Muscle of leg (tissue), 11 donors: ENCODE data around the gene ADAM12. TPM values are rescaled to one million over a fixed set of nuclear protein-coding genes. Genes with fewer than 3 reads are reported as not detected.

Source experiments
- DNase-seq: peaks from one replicate; pipeline ENCODE4 v3.0.0; 2013
- H3K27ac ChIP-seq: one replicate; pipeline ENCODE4 v1.5.1; 2013; ENCODE audit warnings: mild to moderate bottlenecking, low read length, control low read depth
- H3K27me3 ChIP-seq: one replicate; pipeline ENCODE4 v1.6.1; 2013; ENCODE audit warnings: low read length; ENCODE audit not compliant: control insufficient read depth, insufficient read depth
- H3K36me3 ChIP-seq: one replicate; pipeline ENCODE4 v1.6.1; 2013; ENCODE audit warnings: low read length; ENCODE audit not compliant: control insufficient read depth, insufficient read depth
- H3K4me1 ChIP-seq: one replicate; pipeline ENCODE4 v1.6.1; 2013; ENCODE audit warnings: low read length; ENCODE audit not compliant: control insufficient read depth, insufficient read depth
- H3K4me3 ChIP-seq: one replicate; pipeline ENCODE4 v1.5.1; 2013; ENCODE audit warnings: low read length, control low read depth
- H3K9me3 ChIP-seq: replicated peaks from 2 replicates; pipeline ENCODE4 v1.6.1; 2013; ENCODE audit warnings: low read depth, low read length; ENCODE audit not compliant: control insufficient read depth
- WGBS: methylation state at CpG from one replicate; pipeline ENCODE4 v1.1.5; 2013; ENCODE audit warnings: missing lambda C conversion rate; ENCODE audit not compliant: insufficient coverage; 5-methylcytosine and 5-hydroxymethylcytosine counted together
- polyA plus RNA-seq, 8 donors: library from polyadenylated mRNA; unstranded; fragments of 120-200 nt; gene quantifications; one replicate each; pipeline versions ENCODE4 v1.2.1 to v1.2.3, GENCODE V29; 2013; ENCODE audit warnings: inconsistent platforms in 1 of 8, low replicate concordance in 1 of 8; ENCODE audit not compliant: insufficient read length in 8 of 8, insufficient read depth in 1 of 8
- total RNA-seq: library from RNA; stranded (reverse); fragments of 120-200 nt; gene quantifications from one replicate; pipeline ENCODE4 v1.2.4, GENCODE V29; 2013

The ADAM12 gene
- total and polyA plus RNA-seq, 9 donors = 11.7 to 39.6 (median 21.0) TPM

GRCh38 chr10:126042354-126042753 is 345.9 kb downstream of the ADAM12 start:
- DNase-seq = no peak
- H3K4me3 ChIP-seq = no peak overlapping the region
- peaks cover 14% of the 10 kb centered on the region for H3K4me1 ChIP-seq
- H3K27me3 ChIP-seq = no peaks in the 10 kb centered on the region
- peak overlapping the region; percentile 70 for H3K27ac ChIP-seq
- WGBS = no CpG with 5 or more reads among the region's 4 CpGs
- peaks cover 21% of the 10 kb centered on the region for H3K36me3 ChIP-seq
- H3K9me3 ChIP-seq = no peaks in the 10 kb centered on the region

GRCh38 chr10:126041804-126042231 is 346.5 kb downstream of the ADAM12 start:
- Histone ChIP-seq H3K27me3 (no peaks in the 10 kb centered on the region), H3K36me3 (peaks cover 21% of the 10 kb centered on the region), H3K27ac (peak overlapping the region; percentile 70), H3K4me3 (no peak overlapping the region), H3K4me1 (peaks cover 14% of the 10 kb centered on the region), H3K9me3 (no peaks in the 10 kb centered on the region)
- WGBS = 10% methylated on average over 12 of the region's 12 CpGs
- DNase-seq = peak; percentile 95

- Histone ChIP-seq H3K4me1 (peaks cover 14% of the 10 kb centered on the region), H3K9me3 (no peaks in the 10 kb centered on the region), H3K4me3 (no peak overlapping the region), H3K27ac (peak overlapping the region; percentile 70), H3K36me3 (peaks cover 21% of the 10 kb centered on the region), H3K27me3 (no peaks in the 10 kb centered on the region)
- no CpG with 5 or more reads among the region's 4 CpGs for WGBS
- no peak for DNase-seq
These were observed 347.2 kb downstream of the ADAM12 start for GRCh38 chr10:126041117-126041516.

- H3K36me3 ChIP-seq = peaks cover 15% of the 10 kb centered on the region
- no peak for DNase-seq
- peaks cover 11% of the 10 kb centered on the region for H3K9me3 ChIP-seq
- H3K27me3 ChIP-seq = no peaks in the 10 kb centered on the region
- no peak overlapping the region for H3K27ac ChIP-seq
- H3K4me3 ChIP-seq = no peak overlapping the region
- peaks cover 14% of the 10 kb centered on the region for H3K4me1 ChIP-seq
- 90% methylated on average over 9 of the region's 10 CpGs for WGBS
These were observed 350.3 kb downstream of the ADAM12 start for GRCh38 chr10:126037946-126038345.

GRCh38 chr10:126036515-126036914 is 351.8 kb downstream of the ADAM12 start:
- H3K9me3 ChIP-seq = peaks cover 12% of the 10 kb centered on the region
- no peaks in the 10 kb centered on the region for H3K27me3 ChIP-seq
- H3K27ac ChIP-seq = no peak overlapping the region
- H3K4me1 ChIP-seq = peaks cover 4% of the 10 kb centered on the region
- no peak overlapping the region for H3K4me3 ChIP-seq
- peaks cover 18% of the 10 kb centered on the region for H3K36me3 ChIP-seq
- 86% methylated on average over 2 of the region's 5 CpGs for WGBS
- DNase-seq = no peak

- no peak overlapping the region for H3K27ac ChIP-seq
- no CpG with 5 or more reads among the region's 2 CpGs for WGBS
- no peak overlapping the region for H3K4me3 ChIP-seq
These were observed 353.7 kb downstream of the ADAM12 start for GRCh38 chr10:126034586-126034985.

GRCh38 chr10:126029999-126030398 is 358.3 kb downstream of the ADAM12 start:
- Histone ChIP-seq H3K36me3 (peaks cover 19% of the 10 kb centered on the region), H3K27ac (no peak overlapping the region), H3K4me1 (no peaks in the 10 kb centered on the region), H3K4me3 (no peak overlapping the region), H3K27me3 (no peaks in the 10 kb centered on the region), H3K9me3 (peaks cover 12% of the 10 kb centered on the region)
- WGBS = no CpG with 5 or more reads among the region's 3 CpGs
- DNase-seq = no peak

More at GRCh38 chr10:126034586-126034985, 353.7 kb downstream of the ADAM12 start:
- Histone ChIP-seq H3K27me3 (no peaks in the 10 kb centered on the region), H3K36me3 (peaks cover 21% of the 10 kb centered on the region), H3K4me1 (no peaks in the 10 kb centered on the region), H3K9me3 (peaks cover 12% of the 10 kb centered on the region)
- no peak for DNase-seq

- H3K27me3 ChIP-seq = no peaks in the 10 kb centered on the region
- no peaks in the 10 kb centered on the region for H3K4me1 ChIP-seq
- H3K4me3 ChIP-seq = no peak overlapping the region
- peaks cover 15% of the 10 kb centered on the region for H3K36me3 ChIP-seq
- no peaks in the 10 kb centered on the region for H3K9me3 ChIP-seq
- WGBS = no CpG with 5 or more reads among the region's 1 CpG
- no peak overlapping the region for H3K27ac ChIP-seq
- no peak for DNase-seq
These were observed 360.6 kb downstream of the ADAM12 start for GRCh38 chr10:126027692-126028091.

- no peaks in the 10 kb centered on the region for H3K27me3 ChIP-seq
- no peak for DNase-seq
- no peak overlapping the region for H3K27ac ChIP-seq
- H3K4me1 ChIP-seq = no peaks in the 10 kb centered on the region
- no peaks in the 10 kb centered on the region for H3K9me3 ChIP-seq
- 81% methylated on average over 5 of the region's 5 CpGs for WGBS
- peaks cover 18% of the 10 kb centered on the region for H3K36me3 ChIP-seq
- H3K4me3 ChIP-seq = no peak overlapping the region
These were observed 365.4 kb downstream of the ADAM12 start for GRCh38 chr10:126022841-126023240.

GRCh38 chr10:126021833-126022500 is 366.3 kb downstream of the ADAM12 start:
- WGBS = 100% methylated on average over 2 of the region's 5 CpGs
- no peak for DNase-seq
- H3K27me3 ChIP-seq = no peaks in the 10 kb centered on the region

More at GRCh38 chr10:126021833-126022500, 366.3 kb downstream of the ADAM12 start:
- no peak overlapping the region for H3K4me3 ChIP-seq
- H3K9me3 ChIP-seq = no peaks in the 10 kb centered on the region
- no peaks in the 10 kb centered on the region for H3K4me1 ChIP-seq
- peaks cover 18% of the 10 kb centered on the region for H3K36me3 ChIP-seq
- no peak overlapping the region for H3K27ac ChIP-seq
